AG09319 (cell line): Measurements from ENCODE around the gene CHIA.
"Not testable (repeated sequence)": the region's sequence is repeated elsewhere in the genome, so short reads cannot be mapped to it uniquely, and the experiment has no call there.

Experiments used
- DNase-seq: peaks from one replicate; pipeline ENCODE4 v3.0.0-alpha.2; 2010; ENCODE audit warnings: low read depth; ENCODE audit errors: extremely low read depth
- TF ChIP-seq, protein P1 (sequence below): IDR thresholded peaks from 2 replicates; pipeline ENCODE4 v1.5.1; 2011; ENCODE audit warnings: low read depth, mild to moderate bottlenecking, inconsistent platforms, low read length, moderate library complexity

The CHIA gene

DNA sequence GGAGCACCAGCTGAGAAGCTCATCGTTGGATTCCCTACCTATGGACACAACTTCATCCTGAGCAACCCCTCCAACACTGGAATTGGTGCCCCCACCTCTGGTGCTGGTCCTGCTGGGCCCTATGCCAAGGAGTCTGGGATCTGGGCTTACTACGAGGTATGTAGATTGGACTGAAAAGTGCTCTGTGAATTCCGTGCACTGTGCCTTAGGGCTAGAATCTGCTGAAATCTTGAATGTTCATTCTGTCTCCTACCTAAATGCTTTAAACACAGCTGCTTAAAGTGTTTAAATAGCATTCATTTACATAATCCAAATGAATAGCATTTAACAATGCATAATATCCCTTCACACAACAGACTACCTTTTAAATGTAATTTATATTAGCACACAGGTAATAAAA is 27.9 kb downstream of the CHIA start:
- DNase-seq, result no peak
- TF ChIP-seq, protein P1, sequence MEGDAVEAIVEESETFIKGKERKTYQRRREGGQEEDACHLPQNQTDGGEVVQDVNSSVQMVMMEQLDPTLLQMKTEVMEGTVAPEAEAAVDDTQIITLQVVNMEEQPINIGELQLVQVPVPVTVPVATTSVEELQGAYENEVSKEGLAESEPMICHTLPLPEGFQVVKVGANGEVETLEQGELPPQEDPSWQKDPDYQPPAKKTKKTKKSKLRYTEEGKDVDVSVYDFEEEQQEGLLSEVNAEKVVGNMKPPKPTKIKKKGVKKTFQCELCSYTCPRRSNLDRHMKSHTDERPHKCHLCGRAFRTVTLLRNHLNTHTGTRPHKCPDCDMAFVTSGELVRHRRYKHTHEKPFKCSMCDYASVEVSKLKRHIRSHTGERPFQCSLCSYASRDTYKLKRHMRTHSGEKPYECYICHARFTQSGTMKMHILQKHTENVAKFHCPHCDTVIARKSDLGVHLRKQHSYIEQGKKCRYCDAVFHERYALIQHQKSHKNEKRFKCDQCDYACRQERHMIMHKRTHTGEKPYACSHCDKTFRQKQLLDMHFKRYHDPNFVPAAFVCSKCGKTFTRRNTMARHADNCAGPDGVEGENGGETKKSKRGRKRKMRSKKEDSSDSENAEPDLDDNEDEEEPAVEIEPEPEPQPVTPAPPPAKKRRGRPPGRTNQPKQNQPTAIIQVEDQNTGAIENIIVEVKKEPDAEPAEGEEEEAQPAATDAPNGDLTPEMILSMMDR, result no peak

DNA sequence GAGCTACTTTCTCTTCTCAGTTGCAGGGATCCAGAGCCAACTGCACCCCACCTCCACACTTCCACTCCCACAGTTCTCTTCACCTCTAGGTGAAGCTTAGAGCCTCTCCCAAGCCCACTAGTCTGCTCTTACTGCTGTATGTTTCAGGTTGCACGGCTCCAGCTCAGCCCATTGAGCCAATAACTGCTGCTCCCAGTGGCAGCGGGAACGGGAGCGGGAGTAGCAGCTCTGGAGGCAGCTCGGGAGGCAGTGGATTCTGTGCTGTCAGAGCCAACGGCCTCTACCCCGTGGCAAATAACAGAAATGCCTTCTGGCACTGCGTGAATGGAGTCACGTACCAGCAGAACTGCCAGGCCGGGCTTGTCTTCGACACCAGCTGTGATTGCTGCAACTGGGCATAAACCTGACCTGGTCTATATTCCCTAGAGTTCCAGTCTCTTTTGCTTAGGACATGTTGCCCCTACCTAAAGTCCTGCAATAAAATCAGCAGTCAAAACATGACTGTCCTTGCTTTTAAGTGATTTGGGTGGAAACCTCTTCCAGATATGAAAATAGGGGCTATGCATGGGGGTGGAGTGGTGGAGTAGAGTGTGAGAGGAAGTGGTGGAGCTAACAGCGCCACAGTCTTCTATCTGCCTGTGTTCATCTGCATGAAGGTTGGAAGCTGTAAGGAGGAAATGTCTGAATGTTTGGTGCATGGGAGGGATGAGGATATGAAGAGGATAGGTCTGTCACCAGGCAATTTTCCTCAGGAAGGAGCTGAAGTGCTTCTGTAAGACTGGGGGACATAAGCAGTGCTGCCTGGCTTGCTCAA is 29.6 kb downstream of the CHIA start:
- TF ChIP-seq, protein P1, result no peak
- no peak for DNase-seq

GRCh38 chr1:111323231-111323630 is 32.6 kb downstream of the CHIA start:
- TF ChIP-seq, protein P1, result no peak
- no peak for DNase-seq

DNA sequence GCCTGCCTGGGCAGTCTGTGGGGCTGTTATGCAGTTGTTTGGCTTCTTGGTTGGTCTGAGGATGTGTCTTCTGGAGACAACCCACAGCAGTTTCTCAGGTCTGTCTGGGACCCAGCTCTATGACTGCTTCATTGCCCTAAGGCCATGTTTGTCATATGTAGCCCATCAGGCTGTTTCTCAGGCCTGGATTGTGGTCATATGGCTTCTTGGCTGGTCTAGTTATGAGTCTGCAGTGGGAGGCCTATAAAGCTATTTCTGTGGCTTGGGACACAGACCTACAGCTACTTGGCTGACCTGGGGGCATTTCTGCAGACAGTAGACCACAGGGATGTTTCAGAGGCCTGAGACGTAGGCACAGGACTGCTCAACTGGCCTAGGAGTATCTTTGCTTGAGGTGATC is 41.5 kb downstream of the CHIA start:
- DNase-seq, result no peak
- TF ChIP-seq, protein P1, result no peak

DNA sequence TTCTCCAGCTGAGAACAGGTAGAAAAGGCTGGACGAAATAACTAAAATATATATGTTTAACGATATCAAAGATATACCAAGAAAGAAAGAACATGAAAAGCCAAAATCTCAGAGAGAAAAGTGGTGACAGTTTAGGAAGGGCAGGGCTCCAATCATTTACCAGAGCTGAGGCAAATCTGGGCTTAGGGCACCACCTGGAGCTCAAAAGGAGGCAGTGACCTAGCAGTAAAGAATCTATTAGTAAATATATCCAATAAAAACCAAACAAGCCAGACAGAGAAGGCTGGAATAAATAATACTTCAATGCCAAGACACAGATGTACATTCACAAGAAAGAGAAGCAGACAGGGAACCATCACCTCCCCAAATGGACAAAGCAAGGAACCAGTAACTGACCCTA is 43.5 kb downstream of the CHIA start:
- DNase-seq, result peak; percentile 8
- TF ChIP-seq, protein P1, result peak; percentile 69

DNA sequence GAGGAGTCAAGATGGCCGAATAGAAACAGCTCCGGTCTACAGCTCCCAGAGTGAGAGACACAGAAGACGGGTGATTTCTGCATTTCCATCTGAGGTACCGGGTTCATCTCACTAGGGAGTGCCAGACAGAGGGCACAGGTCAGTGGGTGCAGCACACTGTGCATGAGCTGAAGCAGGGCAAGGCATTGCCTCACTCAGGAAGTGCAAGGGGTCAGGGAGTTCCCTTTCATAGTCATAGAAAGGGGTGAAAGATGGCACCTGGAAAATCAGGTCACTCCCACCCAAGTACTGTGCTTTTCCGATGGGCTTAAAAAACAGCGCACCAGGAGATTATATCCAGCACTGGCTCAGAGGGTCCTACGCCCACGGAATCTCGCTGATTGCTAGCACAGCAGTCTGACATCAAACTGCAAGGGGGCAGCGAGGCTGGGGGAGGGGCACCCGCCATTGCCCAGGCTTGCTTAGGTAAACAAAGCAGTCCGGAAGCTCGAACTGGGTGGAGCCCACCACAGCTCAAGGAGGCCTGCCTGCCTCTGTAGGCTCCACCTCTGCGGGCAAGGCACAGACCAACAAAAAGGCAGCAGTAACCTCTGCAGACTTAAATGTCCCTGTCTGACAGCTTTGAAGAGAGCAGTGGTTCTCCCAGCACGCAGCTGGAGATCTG is 44.7 kb downstream of the CHIA start:
- not testable (repeated sequence) for DNase-seq

GRCh38 chr1:111338849-111339248 is 48.2 kb downstream of the CHIA start:
- DNase-seq, result not testable (repeated sequence)

DNA sequence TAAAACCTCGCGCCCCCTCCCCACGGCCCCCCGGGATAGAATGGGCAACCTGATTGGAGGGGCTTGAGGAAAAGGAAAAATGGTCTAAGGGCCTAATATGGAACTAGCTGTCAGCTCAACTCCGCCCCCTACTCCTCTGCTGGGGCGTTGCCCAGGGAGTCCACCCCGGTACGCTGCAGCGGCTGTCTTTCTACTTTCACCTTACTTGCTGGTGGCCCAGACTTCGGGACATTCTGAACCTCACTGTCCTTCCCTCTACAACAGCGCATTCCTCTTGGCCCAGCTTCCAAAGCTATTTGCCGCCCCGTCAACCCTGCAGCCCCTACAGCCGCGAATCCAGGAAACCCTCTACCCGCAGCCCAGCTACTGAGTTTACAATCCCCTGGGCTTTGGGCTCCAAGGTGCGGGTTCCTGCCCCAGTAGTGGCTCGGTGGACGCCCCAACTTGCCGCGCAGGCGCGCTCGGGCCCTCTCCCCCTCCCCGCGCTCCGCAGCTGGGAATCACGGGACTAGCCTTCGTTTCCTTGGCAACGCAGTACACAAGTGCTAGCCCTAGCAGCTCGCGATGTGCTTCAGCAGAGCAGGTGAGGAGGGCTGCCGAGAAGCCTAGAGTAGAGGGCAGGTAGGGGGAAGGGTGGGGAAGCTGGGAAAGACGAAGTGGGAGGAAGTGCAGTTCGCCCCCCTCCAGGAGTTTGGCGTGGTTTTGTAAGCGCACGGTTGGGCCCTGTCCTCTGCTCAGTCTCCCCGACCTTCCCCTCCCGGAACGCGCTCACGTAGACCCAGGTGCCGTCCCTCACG is 55.6 kb downstream of the CHIA start:
- DNase-seq, result peak; percentile 37
- TF ChIP-seq, protein P1, result no peak; the same call in 1 of the 2 replicates
